ENCODE results near the gene SEC24C.
"Not testable (repeated sequence)": the region's sequence is repeated elsewhere in the genome, so short reads cannot be mapped to it uniquely, and the experiment has no call there.

The SEC24C gene

GRCh38 chr10:73743905-73744663 lies at the start of gene SEC24C:
Gene SEC24C (plus strand): TSS chr10:73744372. CDS start chr10:73746833, 2,461 bp downstream.
- peak; percentile 93 for DNase-seq

GRCh38 chr10:73695302-73695701 lies 48.9 kb upstream of the SEC24C start:
- not testable (repeated sequence) for DNase-seq

GRCh38 chr10:73697675-73698159 lies 46.5 kb upstream of the SEC24C start, which contains the start of gene AGAP5:
Gene AGAP5 (minus strand): TSS chr10:73698109. CDS start chr10:73697755, 354 bp downstream.
- DNase-seq = not testable (repeated sequence)

- not testable (repeated sequence) for DNase-seq
Measured at GRCh38 chr10:73698819-73699218, 45.4 kb upstream of the SEC24C start.

- DNase-seq = not testable (repeated sequence)
Measured at GRCh38 chr10:73703924-73704323, 40.2 kb upstream of the SEC24C start.

GRCh38 chr10:73705506-73706072 lies 38.6 kb upstream of the SEC24C start:
- DNase-seq = not testable (repeated sequence)

GRCh38 chr10:73706488-73706887 lies 37.7 kb upstream of the SEC24C start:
- DNase-seq = not testable (repeated sequence)

- DNase-seq = not testable (repeated sequence)
Measured at GRCh38 chr10:73707628-73708027, 36.5 kb upstream of the SEC24C start.

- not testable (repeated sequence) for DNase-seq
Measured at GRCh38 chr10:73708122-73708521, 36.0 kb upstream of the SEC24C start.

GRCh38 chr10:73711683-73712082 lies 32.5 kb upstream of the SEC24C start:
- DNase-seq = not testable (repeated sequence)

- not testable (repeated sequence) for DNase-seq
Measured at GRCh38 chr10:73713912-73714311, 30.3 kb upstream of the SEC24C start.

GRCh38 chr10:73714483-73714882 lies 29.7 kb upstream of the SEC24C start:
- not testable (repeated sequence) for DNase-seq

GRCh38 chr10:73715179-73716156 lies 28.7 kb upstream of the SEC24C start:
- not testable (repeated sequence) for DNase-seq

GRCh38 chr10:73716251-73716650 lies 27.9 kb upstream of the SEC24C start:
- no peak for DNase-seq

GRCh38 chr10:73717556-73717955 lies 26.6 kb upstream of the SEC24C start:
- DNase-seq = no peak

- DNase-seq = not testable (repeated sequence)
Measured at GRCh38 chr10:73720561-73720960, 23.6 kb upstream of the SEC24C start.

GRCh38 chr10:73723516-73723915 lies 20.7 kb upstream of the SEC24C start:
- DNase-seq = no peak

- DNase-seq = not testable (repeated sequence)
Measured at GRCh38 chr10:73729781-73730152, 14.4 kb upstream of the SEC24C start.

GRCh38 chr10:73730153-73730906 lies 13.8 kb upstream of the SEC24C start:
- DNase-seq = peak; percentile 74

- DNase-seq = no peak
Measured at GRCh38 chr10:73731588-73732375, 12.4 kb upstream of the SEC24C start.

GRCh38 chr10:73732426-73732825 lies 11.7 kb upstream of the SEC24C start:
- no peak for DNase-seq
